Epidermal melanocyte (primary cell): ENCODE data around the gene CLIP2.
"Not testable (repeated sequence)": the region's sequence is repeated elsewhere in the genome, so short reads cannot be mapped to it uniquely, and the experiment has no call there.

Experiments
- DNase-seq: peaks from one replicate; pipeline ENCODE4 v3.0.0; 2011; ENCODE audit warnings: low spot score; ENCODE audit not compliant: insufficient read length

The CLIP2 gene

GRCh38 chr7:74430961-74431466, 141.8 kb downstream of the CLIP2 start:
- no peak for DNase-seq

- not testable (repeated sequence) for DNase-seq
Measured at GRCh38 chr7:74437291-74437571, 148.0 kb downstream of the CLIP2 start.

- DNase-seq, result no peak
Measured at GRCh38 chr7:74438327-74438726, 149.1 kb downstream of the CLIP2 start.

- DNase-seq, result no peak
Measured at GRCh38 chr7:74439541-74439940, 150.3 kb downstream of the CLIP2 start.

- DNase-seq, result not testable (repeated sequence)
Measured at GRCh38 chr7:74440143-74440542, 150.9 kb downstream of the CLIP2 start.

- DNase-seq, result no peak
Measured at GRCh38 chr7:74441801-74442200, 152.6 kb downstream of the CLIP2 start.

- no peak for DNase-seq
Measured at GRCh38 chr7:74443543-74444247, 154.5 kb downstream of the CLIP2 start.

GRCh38 chr7:74449144-74449543, 159.9 kb downstream of the CLIP2 start:
- DNase-seq, result no peak

- DNase-seq, result peak; percentile 80
Measured at GRCh38 chr7:74449809-74450397, 160.7 kb downstream of the CLIP2 start.

GRCh38 chr7:74452748-74453321, 163.6 kb downstream of the CLIP2 start:
- peak; percentile 48 for DNase-seq

GRCh38 chr7:74453322-74454011, 164.3 kb downstream of the CLIP2 start, which contains the start of gene GTF2IRD1:
TSS of gene GTF2IRD1 (plus strand) at chr7:74453906. CDS start at chr7:74508081, 54,175 bp downstream.
- peak; percentile 77 for DNase-seq

GRCh38 chr7:74454021-74454924, 165.1 kb downstream of the CLIP2 start:
- DNase-seq, result no peak

- no peak for DNase-seq
Measured at GRCh38 chr7:74454925-74455288, 165.7 kb downstream of the CLIP2 start.

GRCh38 chr7:74455291-74455804, 166.1 kb downstream of the CLIP2 start:
- no peak for DNase-seq
